GM10248 (cell line): ENCODE measurements around the gene TEX48.

ENCODE experiments used
- CTCF ChIA-PET: fragments of 300-600 bp; sonication (Branson Sonifier 250); formaldehyde crosslinking; extraction: SDS; loops from one replicate; lab custom pipeline; 2021; ENCODE audit warnings: antibody characterized with exemption; lab: Yijun Ruan, JAX
- POLR2A ChIA-PET: fragments of 350-650 bp; sonication (Branson Sonifier 250); formaldehyde crosslinking; extraction: SDS; loops from one replicate; lab custom pipeline; 2020; ENCODE audit warnings: antibody characterized with exemption; lab: Yijun Ruan, JAX
- DNase-seq: peaks from one replicate; pipeline ENCODE4 v3.0.0; 2012; ENCODE audit errors: extremely low spot score
- TF ChIP-seq, protein P1 (sequence below): IDR thresholded peaks from 2 replicates; pipeline ENCODE4 v1.5.1; 2012; ENCODE audit warnings: mild to moderate bottlenecking, low read depth; ENCODE audit errors: extremely low read depth, missing control alignments, control extremely low read depth

The TEX48 gene

DNA sequence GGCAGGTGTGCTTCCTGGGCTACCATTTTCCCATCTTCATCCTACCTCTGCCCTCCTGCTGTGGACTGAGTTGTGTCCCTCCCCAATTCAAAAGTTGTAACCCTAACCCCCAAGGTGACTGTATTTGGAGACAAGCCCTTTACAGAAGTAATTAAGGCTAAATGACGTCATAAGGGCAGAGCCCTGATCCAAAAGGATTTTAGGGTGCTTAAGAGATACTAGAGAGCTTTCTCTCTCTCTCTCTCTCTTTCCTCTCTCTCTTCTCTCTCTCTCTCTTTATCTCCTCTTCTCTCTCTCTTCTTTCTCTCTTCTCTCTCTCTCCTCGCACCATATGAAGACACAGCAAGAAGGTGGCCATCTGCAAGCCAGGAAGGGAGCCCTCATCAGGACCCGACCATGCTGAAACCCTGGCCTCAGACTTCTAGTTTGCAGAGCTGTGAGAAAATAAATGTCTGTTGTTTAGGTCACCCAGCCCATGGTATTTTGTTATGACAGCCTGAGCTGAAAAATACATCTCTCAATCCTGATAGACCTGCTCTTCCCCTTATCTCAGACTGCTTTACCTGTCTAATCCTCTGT, 36.0 kb upstream of the TEX48 start:
- CTCF ChIA-PET: interaction anchor here (0.8 to 2.4 kb wide), 3 partner anchors 21 to 37 kb away, joined by 3 to 7 read pairs (median 5); no protein-coding TSS in a partner anchor
- no peak for DNase-seq
- TF ChIP-seq, protein P1, sequence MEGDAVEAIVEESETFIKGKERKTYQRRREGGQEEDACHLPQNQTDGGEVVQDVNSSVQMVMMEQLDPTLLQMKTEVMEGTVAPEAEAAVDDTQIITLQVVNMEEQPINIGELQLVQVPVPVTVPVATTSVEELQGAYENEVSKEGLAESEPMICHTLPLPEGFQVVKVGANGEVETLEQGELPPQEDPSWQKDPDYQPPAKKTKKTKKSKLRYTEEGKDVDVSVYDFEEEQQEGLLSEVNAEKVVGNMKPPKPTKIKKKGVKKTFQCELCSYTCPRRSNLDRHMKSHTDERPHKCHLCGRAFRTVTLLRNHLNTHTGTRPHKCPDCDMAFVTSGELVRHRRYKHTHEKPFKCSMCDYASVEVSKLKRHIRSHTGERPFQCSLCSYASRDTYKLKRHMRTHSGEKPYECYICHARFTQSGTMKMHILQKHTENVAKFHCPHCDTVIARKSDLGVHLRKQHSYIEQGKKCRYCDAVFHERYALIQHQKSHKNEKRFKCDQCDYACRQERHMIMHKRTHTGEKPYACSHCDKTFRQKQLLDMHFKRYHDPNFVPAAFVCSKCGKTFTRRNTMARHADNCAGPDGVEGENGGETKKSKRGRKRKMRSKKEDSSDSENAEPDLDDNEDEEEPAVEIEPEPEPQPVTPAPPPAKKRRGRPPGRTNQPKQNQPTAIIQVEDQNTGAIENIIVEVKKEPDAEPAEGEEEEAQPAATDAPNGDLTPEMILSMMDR: no peak
- POLR2A ChIA-PET: no interaction called here

GRCh38 chr9:114709636-114710035, 27.6 kb upstream of the TEX48 start:
- DNase-seq: no peak
- TF ChIP-seq, protein P1: no peak
- ChIA-PET POLR2A (no interaction called here), CTCF (interaction anchor here (0.8 to 1.0 kb wide), 2 partner anchors 33 to 305 kb away, joined by 3 read pairs; no protein-coding TSS in a partner anchor)

DNA sequence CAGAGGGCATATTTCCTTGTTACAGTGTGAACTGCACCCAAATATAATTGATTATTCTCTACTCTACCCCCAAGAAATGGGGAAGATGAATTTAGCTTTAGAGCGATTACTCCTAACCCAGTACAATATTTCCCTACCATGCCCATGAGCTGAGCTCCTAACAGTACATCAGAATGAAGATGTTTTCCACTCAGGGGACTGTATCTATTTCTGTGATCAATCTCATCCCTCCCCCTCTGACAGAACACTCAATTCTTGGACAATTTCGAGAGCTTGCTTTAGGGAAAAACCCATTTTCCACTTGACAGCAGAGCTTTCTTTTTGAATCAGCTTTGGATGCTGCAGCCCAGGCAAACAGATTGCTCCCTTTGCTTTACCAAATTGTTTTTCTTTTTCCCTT, 24.7 kb upstream of the TEX48 start:
- ChIA-PET CTCF (interaction anchor here (1.0 to 3.3 kb wide), 10 partner anchors 9 to 308 kb away, joined by 3 to 32 read pairs (median 4); partner anchors contain the start of gene TEX48), POLR2A (interaction anchor here (0.8 kb wide), 1 partner anchor 9 kb away, joined by 5 read pairs; no protein-coding TSS in a partner anchor)
- DNase-seq: no peak
- TF ChIP-seq, protein P1: no peak

GRCh38 chr9:114701988-114702387, 20.0 kb upstream of the TEX48 start:
- POLR2A ChIA-PET: no interaction called here
- DNase-seq: no peak

DNA sequence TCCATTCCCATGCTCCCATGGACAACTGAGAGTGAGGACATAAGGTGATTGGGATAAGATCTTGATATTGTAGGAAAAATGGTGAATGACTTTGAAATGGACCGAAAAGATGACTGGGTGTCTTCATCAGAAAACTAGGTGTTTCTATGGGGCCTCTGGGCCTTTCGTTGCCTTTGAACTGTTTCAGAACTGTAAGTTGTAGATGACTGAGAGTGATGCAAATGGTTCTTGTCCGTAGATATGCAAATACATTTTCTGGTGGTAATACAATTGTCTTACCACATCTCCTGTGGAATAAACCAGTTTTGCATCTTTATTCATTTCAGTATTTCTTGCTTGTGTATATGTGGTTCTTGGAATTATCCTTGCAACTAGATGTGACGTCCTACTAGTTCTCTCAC, 16.0 kb upstream of the TEX48 start:
- ChIA-PET POLR2A (interaction anchor here (1.4 kb wide), 1 partner anchor 9 kb away, joined by 5 read pairs; no protein-coding TSS in a partner anchor), CTCF (interaction anchor here (1.3 to 4.5 kb wide), 10 partner anchors 9 to 316 kb away, joined by 3 to 33 read pairs (median 4); partner anchors contain the start of gene TEX48)
- TF ChIP-seq, protein P1: no peak
- DNase-seq: peak; percentile 39

More at GRCh38 chr9:114701988-114702387, 20.0 kb upstream of the TEX48 start:
- TF ChIP-seq, protein P1: no peak
- CTCF ChIA-PET: interaction anchor here (1.5 kb wide), 1 partner anchor 21 kb away, joined by 3 read pairs; no protein-coding TSS in a partner anchor

DNA sequence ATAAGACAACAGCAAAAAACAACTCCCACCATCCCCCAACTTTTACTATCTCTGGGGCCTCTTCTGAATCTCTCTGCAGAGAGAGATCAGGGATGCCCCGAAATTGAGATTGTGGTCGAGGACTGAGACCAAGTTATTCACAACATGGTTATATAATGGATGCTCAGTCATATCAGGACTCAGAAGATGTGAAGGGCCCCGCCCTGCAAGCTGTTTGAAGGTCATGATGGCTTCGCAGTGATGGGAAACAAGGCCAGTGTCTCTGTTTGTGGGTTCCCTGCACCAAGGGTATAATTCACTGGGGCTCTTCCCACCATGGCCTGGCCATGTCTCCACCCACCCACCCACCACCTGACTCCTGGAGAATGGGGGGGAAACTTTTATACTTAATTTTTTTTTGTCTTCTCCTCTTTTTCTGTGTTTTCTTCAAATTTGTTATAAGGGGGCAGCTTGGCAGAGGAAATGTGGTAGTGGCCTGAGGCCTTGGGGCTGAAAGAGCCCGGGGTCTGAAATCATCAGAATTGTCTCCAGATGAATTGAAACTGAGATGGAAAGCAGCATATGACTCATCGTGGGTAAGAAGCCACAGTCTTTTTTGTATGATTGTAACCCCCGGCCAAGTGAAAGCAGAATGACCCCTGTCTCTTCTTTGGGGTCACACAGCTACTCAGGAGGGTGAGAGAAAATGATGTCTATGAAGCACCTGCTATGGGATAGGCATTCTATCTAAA, 15.0 kb upstream of the TEX48 start:
- POLR2A ChIA-PET: interaction anchor here (1.4 kb wide), 1 partner anchor 10 kb away, joined by 5 read pairs; no protein-coding TSS in a partner anchor
- CTCF ChIA-PET: interaction anchor here (1.0 to 4.5 kb wide), 7 partner anchors 10 to 317 kb away, joined by 3 to 33 read pairs (median 4); partner anchors contain the start of gene TEX48
- DNase-seq: peak; percentile 68
- TF ChIP-seq, protein P1: no peak
